ENCODE results near the gene TMEM92.

TMEM92 gene

GRCh38 chr17:50274142-50274896 is at the start of gene TMEM92:
TSS of gene TMEM92 (plus strand) at chr17:50274466. CDS start at chr17:50274502, 36 bp downstream.
- DNase-seq, result no peak

GRCh38 chr17:50225701-50226240 is 48.5 kb upstream of the TMEM92 start:
- no peak for DNase-seq

- DNase-seq, result no peak
Measured at GRCh38 chr17:50234581-50234980, 39.7 kb upstream of the TMEM92 start.

- DNase-seq, result no peak
Measured at GRCh38 chr17:50237901-50238300, 36.4 kb upstream of the TMEM92 start.

GRCh38 chr17:50238601-50239280 is 35.5 kb upstream of the TMEM92 start:
- no peak for DNase-seq

GRCh38 chr17:50239937-50240336 is 34.3 kb upstream of the TMEM92 start:
- DNase-seq, result no peak

GRCh38 chr17:50240851-50241250 is 33.4 kb upstream of the TMEM92 start:
- DNase-seq, result no peak

- no peak for DNase-seq
Measured at GRCh38 chr17:50241431-50241830, 32.8 kb upstream of the TMEM92 start.

- no peak for DNase-seq
Measured at GRCh38 chr17:50244771-50245170, 29.5 kb upstream of the TMEM92 start.

- no peak for DNase-seq
Measured at GRCh38 chr17:50248255-50248654, 26.0 kb upstream of the TMEM92 start.

GRCh38 chr17:50252781-50253180 is 21.5 kb upstream of the TMEM92 start:
- DNase-seq, result no peak

GRCh38 chr17:50255766-50256635 is 18.3 kb upstream of the TMEM92 start:
- DNase-seq, result no peak

GRCh38 chr17:50256826-50257618 is 17.2 kb upstream of the TMEM92 start:
- no peak for DNase-seq

- no peak for DNase-seq
Measured at GRCh38 chr17:50257676-50258224, 16.5 kb upstream of the TMEM92 start.

- no peak for DNase-seq
Measured at GRCh38 chr17:50258647-50259476, 15.4 kb upstream of the TMEM92 start.

- no peak for DNase-seq
Measured at GRCh38 chr17:50259477-50260324, 14.6 kb upstream of the TMEM92 start.

- DNase-seq, result no peak
Measured at GRCh38 chr17:50260501-50260911, 13.8 kb upstream of the TMEM92 start.

GRCh38 chr17:50261051-50261915 is 13.0 kb upstream of the TMEM92 start:
- DNase-seq, result no peak

Data from retina (tissue), 1 donor.